K562 (cell line): Measurements from ENCODE around the gene TCF12. TPM values are rescaled to one million over a fixed set of nuclear protein-coding genes. Genes with fewer than 3 reads are reported as not detected.
A peak's percentile ranks its signal among the peaks of the same experiment; 100 is the strongest.

ENCODE experiments used
- ATAC-seq: fragments of 200-7000 bp; cut with Tn5 transposase; 3 replicates; pipeline ENCODE4 v1.9.1; 2020; ENCODE audit warnings: moderate library complexity
- BruUV-seq: library from RNA; stranded (reverse); fragments of 400-500 nt; replicated peaks from 2 replicates; lab custom pipeline; 2021; lab: Mats Ljungman, UMichigan
- CTCF ChIA-PET: fragments of 300-600 bp; formaldehyde crosslinking; extraction: SDS; loops from one replicate; lab custom pipeline; 2021; ENCODE audit warnings: low intra/inter-chr PET ratio; lab: Yijun Ruan, JAX
- POLR2A ChIA-PET: fragments of 300-600, 350-650 bp; sonication (Branson Sonifier 250); formaldehyde crosslinking; extraction: SDS; loops from one replicate; lab custom pipeline; 2021; ENCODE audit warnings: antibody characterized with exemption, inconsistent platforms; lab: Yijun Ruan, JAX
- DNase-seq, 4 experiments: peaks; one replicate each; pipeline versions ENCODE4 v3.0.0 to v3.0.0-alpha.2; 2011 to 2018; ENCODE audit warnings: low spot score in 3 of 4, mixed read lengths in 3 of 4; ENCODE audit errors: extremely low read depth in 1 of 4
- FAIRE-seq: peaks from 2 replicates; lab custom pipeline; 2011; peaks lifted over from hg19 to GRCh38; lab: Jason Lieb, UNC
- H2AFZ ChIP-seq: 2 replicates; pipeline ENCODE4 v1.6.0; 2011; ENCODE audit warnings: low read depth, low read length, control low read depth, inconsistent platforms
- H3K27ac ChIP-seq: fragments of 200-600 bp; 3 replicates; pipeline ENCODE4 v1.8.0; 2011; ENCODE audit warnings: low read depth, mild to moderate bottlenecking, control low read depth, inconsistent platforms, low read length, moderate library complexity, mixed read lengths; ENCODE audit errors: extremely low read depth
- H3K27me3 ChIP-seq, 2 experiments: fragments of 300-600 bp in 1 of 2; 2 replicates in 1 of 2; 3 replicates in 1 of 2; pipeline versions ENCODE4 v1.6.0 to v1.8.0; 2011; ENCODE audit warnings: inconsistent platforms in 2 of 2, low read length in 2 of 2, mild to moderate bottlenecking in 1 of 2, mixed read lengths in 1 of 2, moderate library complexity in 1 of 2; ENCODE audit not compliant: control insufficient read depth in 2 of 2, insufficient read depth in 2 of 2
- H3K36me3 ChIP-seq: fragments of 300-600 bp; 3 replicates; pipeline ENCODE4 v1.8.0; 2011; ENCODE audit warnings: mild to moderate bottlenecking, low read length, inconsistent platforms; ENCODE audit not compliant: control insufficient read depth, insufficient read depth
- H3K4me1 ChIP-seq, 2 experiments: fragments of 200-600 bp in 1 of 2; replicated peaks in 1 of 2; 2 replicates in 1 of 2; 3 replicates in 1 of 2; pipeline versions ENCODE4 v1.5.1 to v1.8.0; 2011; ENCODE audit warnings: inconsistent platforms in 2 of 2, low read length in 2 of 2, mild to moderate bottlenecking in 1 of 2, mixed read lengths in 1 of 2, moderate library complexity in 1 of 2; ENCODE audit not compliant: control insufficient read depth in 2 of 2, insufficient read depth in 2 of 2
- H3K4me2 ChIP-seq: 2 replicates; pipeline ENCODE4 v1.6.1; 2011; ENCODE audit warnings: low read length, control low read depth, inconsistent platforms, mixed read lengths; ENCODE audit not compliant: insufficient read depth
- H3K4me3 ChIP-seq: fragments of 200-600 bp; sonication (generic), shearing (Covaris generic); 2 replicates; pipeline ENCODE4 v1.5.1; 2016; ENCODE audit warnings: control low read depth, inconsistent platforms
- H3K79me2 ChIP-seq: fragments of 200-600 bp; 3 replicates; pipeline ENCODE4 v1.8.0; 2011; ENCODE audit warnings: low read length, inconsistent platforms; ENCODE audit not compliant: control insufficient read depth, insufficient read depth
- H3K9ac ChIP-seq, 2 experiments: 2 replicates each; pipeline versions ENCODE4 v1.6.0 to v1.6.1; 2011; ENCODE audit warnings: low read depth in 2 of 2, low read length in 2 of 2, control low read depth in 1 of 2, inconsistent platforms in 1 of 2, mild to moderate bottlenecking in 1 of 2, mixed read lengths in 1 of 2; ENCODE audit not compliant: insufficient read depth in 1 of 2
- H3K9me1 ChIP-seq: one replicate; pipeline ENCODE4 v1.6.0; 2011; ENCODE audit warnings: inconsistent platforms, mild to moderate bottlenecking, low read length, moderate library complexity; ENCODE audit not compliant: control insufficient read depth, insufficient read depth
- H3K9me3 ChIP-seq: replicated peaks from 2 replicates; pipeline ENCODE4 v1.5.1; 2011; ENCODE audit warnings: low read depth, low read length, inconsistent platforms; ENCODE audit not compliant: control insufficient read depth, insufficient read depth
- H4K20me1 ChIP-seq: replicated peaks from 2 replicates; pipeline ENCODE4 v1.6.1; 2011; ENCODE audit warnings: low read length, inconsistent platforms, mixed read lengths; ENCODE audit not compliant: control insufficient read depth, insufficient read depth
- C11orf30 ChIP-seq: fragments of 450-650 bp; IDR thresholded peaks from 2 replicates; pipeline ENCODE4 v1.6.1; 2016; ENCODE audit warnings: low read depth, mild to moderate bottlenecking
- FOXK1 ChIP-seq: sonication (generic); formaldehyde crosslinking; IDR thresholded peaks from 2 replicates; pipeline ENCODE4 v1.8.0; 2022; ENCODE audit warnings: missing genetic modification reagents, mild to moderate bottlenecking, borderline replicate concordance
- GTF2A2 ChIP-seq: IDR thresholded peaks from 2 replicates; pipeline ENCODE4 v1.6.1; 2016; ENCODE audit warnings: mild to moderate bottlenecking, missing genetic modification characterization, missing compliant biosample characterization
- HLTF ChIP-seq: fragments of 450-650 bp; IDR thresholded peaks from 2 replicates; pipeline ENCODE4 v1.6.1; 2016
- JUNB ChIP-seq: fragments of 450-650 bp; formaldehyde crosslinking; conservative IDR thresholded peaks from 2 replicates; pipeline ENCODE4 v1.4.0; 2020; ENCODE audit warnings: mild to moderate bottlenecking
- KLF1 ChIP-seq: fragments of 450-650 bp; IDR thresholded peaks from 2 replicates; pipeline ENCODE4 v1.6.1; 2016; ENCODE audit warnings: missing genetic modification characterization, missing compliant biosample characterization
- MAFF ChIP-seq: IDR thresholded peaks from 2 replicates; pipeline ENCODE4 v1.6.1; 2012; ENCODE audit warnings: low read length, improper control_type of control experiment
- MAFG ChIP-seq: fragments of 450-650 bp; conservative IDR thresholded peaks from 2 replicates; pipeline ENCODE4 v1.6.1; 2016; ENCODE audit warnings: missing genetic modification characterization, missing compliant biosample characterization
- NR2C1 ChIP-seq, 2 experiments: fragments of 450-650 bp; IDR thresholded peaks; 2 replicates each; pipeline ENCODE4 v1.6.1; 2017; ENCODE audit warnings: mild to moderate bottlenecking in 2 of 2, antibody characterized with exemption in 1 of 2, inconsistent platforms in 1 of 2, missing compliant biosample characterization in 1 of 2, missing genetic modification characterization in 1 of 2
- POLR2H ChIP-seq: IDR thresholded peaks from 2 replicates; pipeline ENCODE4 v1.6.1; 2016; ENCODE audit warnings: missing genetic modification characterization, low read depth, mild to moderate bottlenecking, control low read depth, missing compliant biosample characterization, moderate library complexity
- PTRF ChIP-seq: fragments of 450-650 bp; IDR thresholded peaks from 2 replicates; pipeline ENCODE4 v1.6.1; 2016; ENCODE audit warnings: mild to moderate bottlenecking, missing genetic modification characterization, missing compliant biosample characterization
- RUNX1 ChIP-seq: sonication (generic); IDR thresholded peaks from 2 replicates; pipeline ENCODE4 v1.6.1; 2016; ENCODE audit warnings: antibody characterized with exemption, low read depth
- SAP30 ChIP-seq: fragments of 200-600 bp; sonication (generic); IDR thresholded peaks from 2 replicates; pipeline ENCODE4 v1.6.1; 2012; ENCODE audit warnings: borderline replicate concordance, low read depth, mild to moderate bottlenecking, moderate library complexity, low read length, control low read depth, inconsistent platforms; ENCODE audit not compliant: insufficient read depth, poor library complexity, severe bottlenecking
- ZNF121 ChIP-seq: sonication (generic); formaldehyde crosslinking; conservative IDR thresholded peaks from 2 replicates; pipeline ENCODE4 v1.8.0; 2022; ENCODE audit warnings: missing genetic modification reagents
- ZNF274 ChIP-seq: IDR thresholded peaks from 2 replicates; pipeline ENCODE4 v1.6.1; 2011; ENCODE audit warnings: low read depth, mild to moderate bottlenecking, low read length, moderate library complexity, borderline replicate concordance
- in situ Hi-C: fragments of 300-500 bp; cut with MboI; formaldehyde crosslinking; loops from 4 replicates; pipeline ENCODE4 v1.15.0; 2018; ENCODE audit warnings: inconsistent platforms, mixed read lengths
- intact Hi-C: fragments of 100-400 bp; cut with micrococcal nuclease; formaldehyde crosslinking; loops from 2 replicates; pipeline ENCODE4 v1.14.2; 2022
- polyA plus RNA-seq, 8 experiments: library from polyadenylated mRNA; depleted of rRNA in 4 of 8; stranded (reverse) in 5 of 8; unstranded in 3 of 8; fragments of >200 nt; fragmentation: Nextera tagmentation in 2 of 8; fragmentation: Illumina TruSeq in 1 of 8; extraction: Ambion mirVana in 2 of 8; extraction: Trizol in 1 of 8; gene quantifications; 2 replicates each; pipeline versions ENCODE4 v1.2.1 to v1.2.3, GENCODE V29; 2011 to 2014; ENCODE audit warnings: inconsistent platforms in 1 of 8, missing spikeins in 1 of 8
- total RNA-seq, 7 experiments: library from RNA; depleted of rRNA in 6 of 7; stranded (reverse); fragments of >200 nt in 6 of 7; fragmentation: Illumina TruSeq in 2 of 7; extraction: Trizol in 2 of 7; gene quantifications; 2 replicates each; pipeline versions ENCODE4 v1.2.1 to v1.2.3, GENCODE V29; 2011 to 2021; ENCODE audit warnings: low replicate concordance in 1 of 7
- TF ChIP-seq, protein P1 (sequence below): sonication (generic); formaldehyde crosslinking; IDR thresholded peaks from 2 replicates; pipeline ENCODE4 v1.8.0; 2022; ENCODE audit warnings: missing genetic modification reagents, mild to moderate bottlenecking, moderate library complexity, borderline replicate concordance
- TF ChIP-seq, protein P2 (sequence below), 3 experiments: fragments of 200-800 bp in 1 of 3; fragments of 250-450 bp in 1 of 3; fragments of 450-650 bp in 1 of 3; sonication (Bioruptor Pico) in 1 of 3; sonication (Bioruptor generic) in 1 of 3; formaldehyde crosslinking in 1 of 3; IDR thresholded peaks; 2 replicates each; pipeline versions ENCODE4 v1.6.1 to v1.8.0; 2016 to 2022; ENCODE audit warnings: mild to moderate bottlenecking in 2 of 3, missing genetic modification characterization in 2 of 3, missing compliant biosample characterization in 1 of 3, moderate library complexity in 1 of 3
- TF ChIP-seq, protein P3 (sequence below): IDR thresholded peaks from 2 replicates; pipeline ENCODE4 v1.6.1; 2014; ENCODE audit warnings: antibody characterized with exemption

The TCF12 gene
- total and polyA plus RNA-seq, 9 of the 15 experiments (the other 6 are each of a cell fraction or from before 2014, with no cell fraction given), result 10.5 to 132 (median 52.9) TPM

DNA sequence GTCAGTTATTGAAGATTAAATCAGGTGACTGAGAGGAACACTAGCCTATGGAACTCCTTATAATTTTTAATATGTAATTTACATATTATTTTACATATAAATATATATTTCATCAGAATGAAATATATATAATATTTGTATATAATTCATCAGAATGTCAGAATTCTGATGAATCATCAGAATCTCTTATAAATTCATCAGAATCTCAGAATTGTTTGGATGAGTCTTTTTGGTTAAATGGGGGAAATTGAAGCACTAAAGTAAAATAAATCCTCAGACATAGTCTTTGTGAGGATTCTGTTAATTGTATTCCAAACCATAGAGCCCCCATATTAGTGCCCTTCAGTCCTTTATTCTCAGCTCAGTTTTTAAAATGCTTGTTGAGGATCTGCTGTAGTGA is 15.4 kb downstream of the TCF12 start:
- H3K9ac ChIP-seq, result no peak overlapping the region
- intact Hi-C loops (no loop called here), in situ Hi-C loops (no loop called here)
- H3K79me2 ChIP-seq, result peaks cover 98% of the 10 kb centered on the region
- H3K27me3 ChIP-seq, result no peaks in the 10 kb centered on the region
- no peak overlapping the region for H2AFZ ChIP-seq
- FAIRE-seq (no peak), DNase-seq (no peak), ATAC-seq (no peak)
- peaks cover 31% of the 10 kb centered on the region; the same call in 1 of the 3 replicates for H3K36me3 ChIP-seq
- H3K4me2 ChIP-seq, result peak overlapping the region; percentile 6; the same call in 1 of the 2 replicates
- peaks cover 7% of the 10 kb centered on the region for H4K20me1 ChIP-seq
- H3K4me3 ChIP-seq, result no peak overlapping the region
- H3K9me3 ChIP-seq, result no peaks in the 10 kb centered on the region
- H3K27ac ChIP-seq, result peak overlapping the region; percentile 64; the same call in 2 of the 3 replicates
- CTCF ChIA-PET, result no interaction called here
- H3K9me1 ChIP-seq, result no peaks in the 10 kb centered on the region
- POLR2A ChIA-PET, result interaction anchor here (1.0 to 1.7 kb wide), 4 partner anchors 10 to 16 kb away, joined by 3 to 8 read pairs (median 4); partner anchors contain the start of gene TCF12
- H3K4me1 ChIP-seq, result peaks cover 0 to 21% of the 10 kb centered on the region in 2 experiments; a peak in 3 of 5 replicates
- BruUV-seq, result no TSS peak
- TF ChIP-seq MAFF (peak; percentile 57; the same call in 1 of the 2 replicates), MAFG (tag) (peak; percentile 58; the same call in 1 of the 2 replicates), NR2C1 (IDR thresholded peaks at IDR 0.05) (no peak), NR2C1 (tag; IDR thresholded peaks at IDR 0.05) (no peak), ZNF274 (no peak), ZNF121 (no peak), GTF2A2 (no peak), FOXK1 (no peak), RUNX1 (no peak), KLF1 (tag) (no peak), HLTF (no peak), C11orf30 (peak; percentile 83), SAP30 (no peak), PTRF (no peak), JUNB (CRISPR knock-in tag) (no peak), POLR2H (tag) (0 out of 2 replicates have a peak, but pooled peaks have one; percentile 4)
- TF ChIP-seq, protein P1, sequence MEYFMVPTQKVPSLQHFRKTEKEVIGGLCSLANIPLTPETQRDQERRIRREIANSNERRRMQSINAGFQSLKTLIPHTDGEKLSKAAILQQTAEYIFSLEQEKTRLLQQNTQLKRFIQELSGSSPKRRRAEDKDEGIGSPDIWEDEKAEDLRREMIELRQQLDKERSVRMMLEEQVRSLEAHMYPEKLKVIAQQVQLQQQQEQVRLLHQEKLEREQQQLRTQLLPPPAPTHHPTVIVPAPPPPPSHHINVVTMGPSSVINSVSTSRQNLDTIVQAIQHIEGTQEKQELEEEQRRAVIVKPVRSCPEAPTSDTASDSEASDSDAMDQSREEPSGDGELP (CRISPR knock-in tag), result no peak
- TF ChIP-seq, protein P2, sequence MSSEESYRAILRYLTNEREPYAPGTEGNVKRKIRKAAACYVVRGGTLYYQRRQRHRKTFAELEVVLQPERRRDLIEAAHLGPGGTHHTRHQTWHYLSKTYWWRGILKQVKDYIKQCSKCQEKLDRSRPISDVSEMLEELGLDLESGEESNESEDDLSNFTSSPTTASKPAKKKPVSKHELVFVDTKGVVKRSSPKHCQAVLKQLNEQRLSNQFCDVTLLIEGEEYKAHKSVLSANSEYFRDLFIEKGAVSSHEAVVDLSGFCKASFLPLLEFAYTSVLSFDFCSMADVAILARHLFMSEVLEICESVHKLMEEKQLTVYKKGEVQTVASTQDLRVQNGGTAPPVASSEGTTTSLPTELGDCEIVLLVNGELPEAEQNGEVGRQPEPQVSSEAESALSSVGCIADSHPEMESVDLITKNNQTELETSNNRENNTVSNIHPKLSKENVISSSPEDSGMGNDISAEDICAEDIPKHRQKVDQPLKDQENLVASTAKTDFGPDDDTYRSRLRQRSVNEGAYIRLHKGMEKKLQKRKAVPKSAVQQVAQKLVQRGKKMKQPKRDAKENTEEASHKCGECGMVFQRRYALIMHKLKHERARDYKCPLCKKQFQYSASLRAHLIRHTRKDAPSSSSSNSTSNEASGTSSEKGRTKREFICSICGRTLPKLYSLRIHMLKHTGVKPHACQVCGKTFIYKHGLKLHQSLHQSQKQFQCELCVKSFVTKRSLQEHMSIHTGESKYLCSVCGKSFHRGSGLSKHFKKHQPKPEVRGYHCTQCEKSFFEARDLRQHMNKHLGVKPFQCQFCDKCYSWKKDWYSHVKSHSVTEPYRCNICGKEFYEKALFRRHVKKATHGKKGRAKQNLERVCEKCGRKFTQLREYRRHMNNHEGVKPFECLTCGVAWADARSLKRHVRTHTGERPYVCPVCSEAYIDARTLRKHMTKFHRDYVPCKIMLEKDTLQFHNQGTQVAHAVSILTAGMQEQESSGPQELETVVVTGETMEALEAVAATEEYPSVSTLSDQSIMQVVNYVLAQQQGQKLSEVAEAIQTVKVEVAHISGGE (CRISPR knock-in tag; IDR thresholded peaks at IDR 0.05), result no peak
- TF ChIP-seq, protein P3, sequence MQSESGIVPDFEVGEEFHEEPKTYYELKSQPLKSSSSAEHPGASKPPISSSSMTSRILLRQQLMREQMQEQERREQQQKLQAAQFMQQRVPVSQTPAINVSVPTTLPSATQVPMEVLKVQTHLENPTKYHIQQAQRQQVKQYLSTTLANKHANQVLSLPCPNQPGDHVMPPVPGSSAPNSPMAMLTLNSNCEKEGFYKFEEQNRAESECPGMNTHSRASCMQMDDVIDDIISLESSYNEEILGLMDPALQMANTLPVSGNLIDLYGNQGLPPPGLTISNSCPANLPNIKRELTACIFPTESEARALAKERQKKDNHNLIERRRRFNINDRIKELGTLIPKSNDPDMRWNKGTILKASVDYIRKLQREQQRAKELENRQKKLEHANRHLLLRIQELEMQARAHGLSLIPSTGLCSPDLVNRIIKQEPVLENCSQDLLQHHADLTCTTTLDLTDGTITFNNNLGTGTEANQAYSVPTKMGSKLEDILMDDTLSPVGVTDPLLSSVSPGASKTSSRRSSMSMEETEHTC, result no peak
